GM12873 (cell line): ENCODE measurements around the gene U2AF2.

ENCODE experiments used
- CTCF ChIP-seq: IDR thresholded peaks from 2 replicates; pipeline ENCODE4 v1.5.1; 2012; ENCODE audit warnings: low read depth, mild to moderate bottlenecking, moderate library complexity, low read length, control low read depth; ENCODE audit not compliant: insufficient read depth; ENCODE audit errors: missing control alignments

Gene U2AF2

GRCh38 chr19:55670280-55671053, 15.6 kb downstream of the U2AF2 start:
- no peak for TF ChIP-seq CTCF

- no peak for TF ChIP-seq CTCF
Observed at GRCh38 chr19:55671054-55671378, 16.2 kb downstream of the U2AF2 start.

GRCh38 chr19:55672418-55672817, 17.6 kb downstream of the U2AF2 start:
- TF ChIP-seq CTCF, result no peak

GRCh38 chr19:55673465-55673864, 18.6 kb downstream of the U2AF2 start:
- no peak for TF ChIP-seq CTCF

- no peak for TF ChIP-seq CTCF
Observed at GRCh38 chr19:55673889-55674288, 19.1 kb downstream of the U2AF2 start.

GRCh38 chr19:55674459-55674840, 19.6 kb downstream of the U2AF2 start:
- no peak for TF ChIP-seq CTCF

GRCh38 chr19:55674841-55675660, 20.2 kb downstream of the U2AF2 start, which contains the start of gene EPN1:
EPN1 (plus strand) TSS chr19:55675226; CDS start chr19:55678628, 3,402 bp downstream.
- TF ChIP-seq CTCF, result no peak
